Activated CD4-positive, alpha-beta T cell treated with anti-CD3 and anti-CD28 coated beads for 48 hours (primary cell): ENCODE data around the gene SH3RF3.
"Not testable (repeated sequence)": the region's sequence is repeated elsewhere in the genome, so short reads cannot be mapped to it uniquely, and the experiment has no call there.

Source experiments
- DNase-seq: peaks from one replicate; pipeline ENCODE4 v3.0.0-alpha.2; 2020

SH3RF3 gene

GRCh38 chr2:109223490-109223889, 94.5 kb downstream of the SH3RF3 start:
- no peak for DNase-seq

DNA sequence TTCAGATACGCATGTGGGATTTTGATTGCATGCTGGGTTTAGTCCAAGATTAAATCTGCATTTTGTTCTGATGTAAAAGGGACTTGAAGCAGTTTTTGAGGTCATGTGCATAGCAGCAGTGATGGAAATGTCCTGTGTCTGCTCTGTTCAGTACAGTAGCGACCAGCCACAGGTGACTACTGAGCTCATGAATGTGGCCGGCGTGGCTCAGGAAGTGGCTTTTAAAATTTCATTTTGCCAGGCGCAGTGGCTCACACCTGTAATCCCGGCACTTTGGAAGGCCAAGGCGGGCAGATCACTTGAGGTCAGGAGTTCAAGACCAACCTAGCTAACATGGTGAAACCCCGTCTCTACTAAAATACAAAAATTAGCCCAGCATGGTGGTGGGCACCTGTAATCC, 95.3 kb downstream of the SH3RF3 start:
- not testable (repeated sequence) for DNase-seq

GRCh38 chr2:109225170-109225782, 96.3 kb downstream of the SH3RF3 start:
- no peak for DNase-seq

DNA sequence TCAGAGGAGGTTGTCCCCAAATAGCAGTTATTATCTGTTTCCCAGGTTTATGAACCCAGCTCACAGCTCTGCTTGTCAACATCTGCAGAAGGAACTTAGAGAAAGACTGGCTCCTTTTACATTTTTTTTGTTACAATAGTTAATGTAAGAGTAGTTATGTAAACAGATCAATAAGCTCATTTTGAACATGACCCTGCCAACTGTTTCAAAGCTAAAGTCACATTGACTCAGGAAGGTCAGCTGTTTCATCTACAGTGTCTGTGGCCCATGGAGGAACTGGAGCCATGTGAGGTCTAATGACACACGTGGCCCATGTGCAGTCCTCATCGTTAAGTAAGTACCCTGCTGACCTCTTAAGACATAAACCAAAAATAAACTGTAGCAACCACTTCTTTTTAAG, 97.1 kb downstream of the SH3RF3 start:
- DNase-seq = no peak

DNA sequence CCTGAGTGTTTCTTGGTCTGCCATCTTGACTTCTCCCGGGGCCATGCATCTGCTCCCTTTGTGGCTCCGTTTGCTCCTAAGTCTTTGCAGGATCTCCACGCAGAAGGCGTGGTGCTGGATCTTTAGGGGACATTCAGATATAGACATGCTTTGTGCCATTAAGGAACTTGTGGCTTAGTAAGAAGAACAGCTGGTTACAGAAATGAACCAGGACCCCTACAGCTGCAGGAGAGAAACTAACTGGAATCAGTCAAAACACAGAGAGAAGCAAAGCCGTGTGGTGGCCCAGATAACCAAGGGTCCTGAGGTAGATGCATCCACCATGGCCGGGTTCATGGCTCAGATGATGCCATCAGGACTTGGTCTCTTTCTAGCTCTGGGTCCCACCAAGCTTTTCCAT, 97.6 kb downstream of the SH3RF3 start:
- no peak for DNase-seq

DNA sequence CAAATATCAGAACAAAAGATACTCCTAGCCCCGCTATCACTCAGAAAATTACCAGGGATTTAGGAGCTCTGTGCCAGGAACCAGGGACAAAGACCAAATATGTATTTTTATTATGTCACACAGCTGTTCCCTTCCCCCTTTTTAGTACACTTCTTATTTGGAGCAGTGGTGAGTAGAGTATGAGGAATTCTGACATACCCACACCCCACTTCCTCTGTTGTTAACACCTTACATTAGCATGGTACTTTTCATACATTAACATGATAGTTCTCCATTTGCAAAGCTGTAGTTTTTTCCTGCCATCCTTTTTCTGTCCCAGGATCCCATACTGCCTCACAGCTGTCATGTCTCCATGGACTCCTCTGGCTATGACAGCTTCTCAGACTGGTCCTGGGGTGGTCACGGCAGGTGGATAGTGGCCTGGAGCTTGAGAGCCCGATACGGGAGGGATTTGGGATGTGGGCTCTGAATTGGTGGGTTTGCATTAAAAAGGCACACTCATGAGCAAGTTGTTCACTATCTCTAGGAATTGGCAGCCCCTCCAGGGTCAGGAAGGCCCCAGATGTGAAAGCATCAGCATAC, 100.2 kb downstream of the SH3RF3 start:
- DNase-seq = no peak

GRCh38 chr2:109230941-109231420, 102.0 kb downstream of the SH3RF3 start:
- no peak for DNase-seq

- DNase-seq = no peak
Observed at GRCh38 chr2:109231428-109231827, 102.4 kb downstream of the SH3RF3 start.

DNA sequence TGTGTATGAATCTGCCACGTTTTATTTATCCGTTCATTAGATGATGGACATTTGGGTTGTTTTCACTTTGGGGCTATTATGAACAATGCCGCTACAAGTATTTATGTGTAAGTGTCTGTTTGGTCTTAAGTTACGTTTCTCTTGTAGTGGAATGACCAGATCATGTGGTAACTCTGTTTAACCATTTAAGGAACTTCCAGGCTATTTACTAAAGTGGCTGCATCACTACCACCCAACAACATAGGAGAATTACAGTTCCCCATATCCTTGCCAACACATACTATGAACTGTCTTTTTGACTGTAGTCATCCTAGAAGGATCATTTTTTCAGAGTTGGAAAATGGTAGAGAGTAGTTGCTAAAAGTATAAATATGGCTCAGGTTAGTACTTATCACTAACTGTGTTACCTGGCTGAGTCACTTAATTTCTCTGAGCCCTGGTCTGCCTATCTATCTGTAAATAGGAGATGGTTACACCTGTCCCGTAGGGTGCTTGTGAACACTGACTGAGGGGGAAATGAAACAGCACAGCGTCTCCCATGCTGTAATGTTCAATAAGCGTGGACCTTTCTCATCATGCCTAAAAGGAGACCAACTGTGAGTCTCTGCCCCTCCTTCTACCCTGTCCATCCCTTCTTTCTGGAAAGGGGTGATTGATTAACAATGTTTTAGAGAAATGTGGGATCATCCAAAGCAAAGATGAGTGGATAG, 103.1 kb downstream of the SH3RF3 start:
- no peak for DNase-seq

GRCh38 chr2:109232909-109233308, 103.9 kb downstream of the SH3RF3 start:
- no peak for DNase-seq

GRCh38 chr2:109233643-109234042, 104.6 kb downstream of the SH3RF3 start:
- no peak for DNase-seq

DNA sequence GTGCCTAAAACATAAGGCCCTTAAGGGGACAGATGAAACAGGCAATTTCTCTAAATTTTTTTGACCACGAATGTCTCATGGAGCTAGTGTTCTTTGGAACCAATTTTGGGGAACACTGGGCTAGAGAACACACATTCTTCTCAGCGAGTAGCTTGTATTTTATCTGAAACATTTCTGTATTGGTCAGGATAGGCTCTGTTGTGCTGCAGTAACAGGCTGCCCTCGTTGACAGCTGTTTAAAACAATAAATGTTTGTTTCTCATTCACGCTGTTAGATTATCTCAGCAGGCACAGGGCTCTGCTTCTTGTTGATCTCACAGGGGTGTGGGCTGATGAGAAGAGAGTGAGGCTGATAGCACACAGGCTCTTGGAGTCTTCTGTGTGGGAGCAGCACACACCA, 105.3 kb downstream of the SH3RF3 start:
- DNase-seq = no peak

- DNase-seq = no peak
Observed at GRCh38 chr2:109236147-109236546, 107.1 kb downstream of the SH3RF3 start.

DNA sequence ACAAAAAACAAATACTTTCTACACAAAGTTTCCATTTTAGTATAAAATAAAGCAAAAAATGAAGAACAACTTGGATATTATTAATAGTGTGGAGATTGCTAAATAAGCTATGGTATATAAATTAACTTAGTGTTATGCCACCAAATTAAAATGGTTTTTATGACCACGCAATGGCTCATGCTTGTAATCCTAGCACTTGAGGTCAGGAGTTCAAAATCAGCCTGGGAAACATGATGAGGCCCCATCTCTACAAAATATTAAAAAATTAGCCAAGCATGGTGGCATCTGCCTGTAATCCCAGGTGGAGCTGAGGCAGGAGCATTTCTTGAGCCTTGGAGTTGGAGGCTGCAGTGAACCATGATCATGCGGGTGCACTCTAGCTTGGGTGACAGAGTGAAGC, 108.8 kb downstream of the SH3RF3 start:
- no peak for DNase-seq

DNA sequence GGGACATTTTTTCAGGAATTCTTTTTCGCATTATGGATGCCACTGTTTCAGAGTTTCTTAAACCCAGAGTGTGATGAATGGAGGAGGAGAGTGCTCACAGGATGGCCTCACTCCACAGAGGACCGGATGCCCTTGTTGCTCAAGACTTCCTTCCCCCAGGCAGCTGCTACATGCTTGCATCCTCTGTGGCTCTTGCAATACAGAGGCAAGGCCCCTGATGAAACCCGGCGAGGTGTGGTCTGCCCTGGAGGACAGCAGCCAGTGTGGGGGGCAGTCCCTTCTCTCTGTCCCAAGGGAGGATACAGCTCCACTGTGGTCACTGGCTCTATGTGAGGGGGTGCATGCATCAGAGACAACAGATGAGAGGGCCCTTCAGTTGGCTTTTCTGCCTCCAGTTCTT, 109.6 kb downstream of the SH3RF3 start:
- peak; percentile 32 for DNase-seq

- DNase-seq = no peak
Observed at GRCh38 chr2:109239720-109240119, 110.7 kb downstream of the SH3RF3 start.

DNA sequence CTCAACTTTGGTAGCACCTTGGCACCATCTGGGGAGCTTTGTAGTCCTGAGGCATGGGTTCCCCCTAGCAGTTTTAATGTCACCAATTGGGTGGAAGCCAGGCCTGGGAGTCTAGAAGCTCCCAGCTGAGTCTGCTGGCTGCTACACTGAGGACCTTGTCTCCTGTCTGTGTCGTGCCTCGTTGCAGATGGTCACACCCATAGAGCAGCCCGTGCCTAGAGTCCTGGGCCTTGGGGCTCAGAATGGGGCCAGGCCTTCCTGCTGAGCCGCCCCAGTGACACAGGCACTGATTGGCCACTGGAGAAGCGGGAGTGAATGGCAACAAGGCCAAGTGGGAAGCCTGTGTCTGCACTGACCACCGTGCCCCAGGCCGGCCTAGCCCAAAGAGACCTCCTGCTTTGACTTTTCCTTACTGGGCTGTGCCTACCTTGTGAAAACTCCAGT, 113.2 kb downstream of the SH3RF3 start:
- no peak for DNase-seq

GRCh38 chr2:109242654-109243331, 113.8 kb downstream of the SH3RF3 start:
- no peak for DNase-seq

DNA sequence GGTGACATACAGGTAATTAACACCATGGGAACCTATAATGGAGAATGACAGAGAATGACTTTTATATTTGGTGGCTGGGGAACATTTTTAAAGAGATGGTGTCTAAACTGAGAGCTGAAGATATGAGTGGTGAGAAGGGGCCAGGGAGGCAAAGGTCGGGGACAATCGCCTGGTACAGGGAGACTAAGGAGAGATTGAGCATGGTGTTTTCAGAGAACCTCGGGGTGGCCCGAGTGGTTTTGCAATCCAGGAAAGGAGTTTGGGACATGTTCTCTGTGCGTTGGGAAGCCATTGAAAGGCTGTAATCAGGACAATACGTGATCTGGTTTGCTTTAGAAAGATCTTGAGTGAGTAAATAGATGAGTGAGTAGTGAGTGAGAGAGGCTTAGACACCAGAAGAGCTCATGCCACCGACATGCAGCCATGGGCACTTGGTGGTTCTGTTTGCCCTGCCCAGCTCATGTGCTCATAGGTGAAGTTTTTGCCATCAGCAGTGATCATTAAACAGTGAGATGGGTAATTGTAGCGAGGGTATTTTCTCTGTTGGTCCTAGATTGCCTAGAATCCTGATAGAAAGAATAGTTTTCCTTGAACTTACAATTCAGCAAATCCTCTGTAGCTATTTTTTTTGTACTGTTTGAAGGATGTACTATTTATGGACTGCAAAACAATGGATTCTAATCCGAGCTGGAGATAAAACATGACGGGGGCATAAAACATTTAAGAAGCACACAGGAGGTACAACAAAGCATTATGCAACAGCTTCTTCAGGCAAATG, 114.7 kb downstream of the SH3RF3 start:
- no peak for DNase-seq

- DNase-seq = no peak
Observed at GRCh38 chr2:109244304-109244582, 115.2 kb downstream of the SH3RF3 start.

GRCh38 chr2:109244750-109245382, 115.9 kb downstream of the SH3RF3 start:
- DNase-seq = no peak

DNA sequence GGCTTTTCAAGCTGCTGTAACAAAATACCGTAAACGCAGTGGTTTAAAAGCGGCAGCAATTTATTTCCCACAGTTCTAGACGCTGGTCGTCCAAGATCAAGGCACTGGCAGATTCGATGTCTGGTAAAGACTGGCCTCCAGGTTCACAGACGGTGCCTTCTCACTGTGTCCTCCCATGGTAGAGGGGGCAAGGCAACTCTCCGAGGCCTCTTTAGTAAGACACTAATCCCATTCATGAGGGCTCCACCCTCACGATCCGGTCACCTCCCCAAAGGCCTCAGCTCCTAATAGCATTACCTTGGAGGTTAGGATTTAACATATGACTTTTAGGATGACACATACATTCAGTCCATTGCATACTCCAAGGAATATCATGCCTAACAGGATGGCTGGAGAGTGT, 117.2 kb downstream of the SH3RF3 start:
- DNase-seq = no peak

DNA sequence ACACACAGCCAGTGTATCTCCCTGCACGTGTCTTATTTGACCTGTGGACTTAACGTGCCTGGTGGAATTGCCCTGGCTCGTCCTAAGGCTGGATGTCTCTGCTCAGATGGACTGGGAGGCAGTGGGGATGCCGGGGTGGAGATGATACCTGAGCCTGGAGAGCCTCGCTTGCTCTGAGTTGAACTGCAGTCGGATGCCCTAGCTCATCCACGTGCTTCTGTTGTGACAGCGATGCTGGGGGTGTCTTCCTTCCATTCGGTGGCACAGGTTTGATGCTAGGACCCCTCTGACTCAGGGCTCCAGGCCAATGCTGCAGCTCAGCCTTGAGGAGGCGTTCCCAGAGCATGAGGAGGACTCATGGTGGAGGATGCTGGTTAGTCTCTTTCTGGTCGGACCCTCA, 117.6 kb downstream of the SH3RF3 start:
- DNase-seq = no peak
